CMK (cell line): ENCODE results near the gene LMAN2L.

Experiments used
- DNase-seq: peaks from one replicate; pipeline ENCODE4 v3.0.0-alpha.2; 2010; ENCODE audit warnings: low read depth

LMAN2L gene

DNA sequence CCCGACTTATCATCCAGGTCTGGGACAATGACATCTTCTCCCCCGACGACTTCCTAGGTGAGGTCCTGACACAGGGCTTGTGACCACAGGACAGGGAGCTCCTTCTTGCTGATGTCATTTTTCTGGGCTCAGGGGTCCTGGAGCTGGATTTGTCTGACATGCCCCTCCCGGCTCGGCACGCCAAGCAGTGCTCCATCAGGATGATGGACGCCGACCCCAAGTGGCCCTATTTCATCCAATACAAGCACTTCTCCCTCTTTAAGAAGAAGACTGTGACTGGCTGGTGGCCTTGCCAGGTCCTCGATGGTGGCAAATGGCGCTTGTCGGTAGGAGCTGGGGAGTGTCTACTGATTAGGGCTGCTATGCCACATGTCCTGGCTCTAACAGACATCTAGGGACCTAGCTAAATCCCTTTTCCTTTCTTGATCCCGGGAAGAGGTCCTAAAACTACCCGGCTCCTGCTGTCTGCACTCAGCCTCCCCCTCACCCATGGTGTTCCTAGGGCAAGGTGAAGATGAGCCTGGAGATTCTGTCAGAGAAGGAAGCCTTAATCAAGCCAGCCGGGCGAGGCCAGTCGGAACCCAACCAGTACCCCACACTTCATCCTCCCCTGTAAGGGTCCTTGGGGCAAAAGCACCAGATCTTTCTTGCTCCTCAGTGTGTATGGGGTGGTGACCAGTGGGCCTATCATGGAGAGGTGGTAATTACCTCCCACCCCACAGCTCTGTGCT, 36.7 kb downstream of the LMAN2L start:
- no peak for DNase-seq

DNA sequence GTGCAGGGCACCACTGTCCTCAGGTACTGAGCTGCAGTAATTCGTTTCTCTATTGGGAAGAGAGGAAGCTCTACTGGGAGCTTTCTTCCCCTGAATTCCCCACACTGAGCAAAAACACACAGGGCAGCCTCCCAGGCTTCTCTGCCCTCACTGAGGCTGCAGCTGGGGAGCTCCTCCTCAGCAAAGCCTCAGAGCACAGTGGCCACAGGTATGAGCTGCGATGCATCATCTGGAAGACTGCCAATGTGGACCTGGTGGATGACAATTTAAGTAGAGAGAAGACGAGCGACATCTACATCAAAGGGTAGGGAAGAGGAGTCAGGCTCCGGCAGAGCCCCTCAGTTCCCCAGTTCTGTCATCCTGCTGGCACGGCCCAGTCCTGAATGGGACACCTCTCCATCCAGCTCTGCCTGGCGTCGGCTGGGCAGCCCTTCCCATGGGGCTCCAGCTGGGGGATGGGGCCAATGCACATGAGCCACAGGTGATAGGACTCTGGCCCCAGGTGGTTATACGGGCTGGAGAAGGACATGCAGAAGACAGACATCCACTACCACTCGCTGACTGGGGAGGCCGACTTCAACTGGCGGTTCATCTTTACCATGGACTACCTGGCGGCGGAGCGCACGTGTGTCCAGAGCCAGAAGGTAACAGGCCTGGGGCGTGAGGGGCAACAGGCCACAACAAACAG, 37.6 kb downstream of the LMAN2L start:
- DNase-seq = no peak

- DNase-seq = no peak
Measured at GRCh38 chr2:96701636-96702035, 38.2 kb downstream of the LMAN2L start.

- no peak for DNase-seq
Measured at GRCh38 chr2:96700086-96700485, 39.8 kb downstream of the LMAN2L start.

DNA sequence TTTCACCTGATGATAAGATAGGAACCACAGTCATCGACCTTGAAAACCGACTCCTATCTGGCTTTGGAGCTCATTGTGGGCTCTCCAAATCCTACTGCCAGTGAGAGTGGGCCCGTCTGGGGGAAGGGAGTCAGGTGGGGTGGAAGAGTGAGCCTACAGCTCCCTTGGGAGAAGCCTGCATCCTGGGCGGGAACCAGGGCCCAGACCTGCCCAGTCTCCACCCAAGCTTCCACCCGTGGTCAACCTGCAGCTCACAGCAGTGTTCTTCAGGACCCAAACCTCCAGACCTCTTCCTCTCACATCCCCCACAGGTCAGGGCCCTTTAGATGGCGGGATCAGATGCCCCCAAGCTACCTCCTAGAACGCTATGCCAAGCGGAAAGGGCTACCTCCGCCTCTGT, 40.2 kb downstream of the LMAN2L start:
- no peak for DNase-seq

DNA sequence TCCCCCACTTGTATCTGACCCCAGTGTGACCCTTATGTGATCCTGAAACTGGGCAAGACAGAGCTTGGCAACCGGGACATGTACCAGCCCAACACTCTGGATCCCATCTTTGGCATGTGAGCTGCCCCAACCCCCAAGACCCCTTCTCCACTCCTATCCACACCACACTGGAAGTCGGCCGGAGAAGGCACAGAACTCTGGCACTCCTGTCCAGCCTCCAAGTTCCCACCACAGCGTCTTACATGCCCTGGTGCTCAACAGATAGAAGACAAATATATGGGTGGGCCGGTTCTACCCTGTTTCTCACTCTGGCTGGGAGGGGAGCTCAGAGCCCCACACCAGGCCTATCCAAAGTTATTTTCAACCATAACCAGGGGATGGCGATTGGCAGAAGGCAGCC, 40.8 kb downstream of the LMAN2L start:
- no peak for DNase-seq

DNA sequence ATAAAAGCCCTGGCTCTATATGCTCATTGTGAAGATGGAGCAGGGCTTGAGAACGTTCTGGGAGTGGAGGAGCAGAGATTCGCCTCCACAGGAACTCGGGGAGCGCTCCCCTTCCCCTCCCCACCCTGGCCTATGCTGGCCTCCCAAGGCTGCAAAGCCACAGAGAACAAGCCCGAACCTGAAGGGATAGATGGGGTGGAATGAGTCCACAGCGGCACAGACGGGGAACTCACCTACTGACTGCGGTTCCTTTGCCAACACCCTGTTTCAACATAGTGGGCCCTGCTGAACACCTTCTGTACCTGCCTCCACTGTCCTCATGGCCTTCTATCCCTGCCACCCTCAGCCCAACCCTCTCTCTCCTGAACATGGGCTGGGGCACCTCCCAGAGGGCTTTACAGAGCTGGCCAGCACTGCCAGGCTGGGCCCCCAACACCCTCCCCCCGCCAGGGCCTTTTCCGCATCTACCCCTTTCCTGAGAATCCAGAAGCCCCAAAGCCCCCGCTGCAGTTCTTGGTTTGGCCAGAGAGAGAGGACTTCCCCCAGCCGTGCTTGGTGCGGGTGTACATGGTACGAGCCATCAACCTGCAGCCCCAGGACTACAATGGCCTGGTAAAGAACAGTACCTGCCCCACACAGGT, 41.5 kb downstream of the LMAN2L start:
- DNase-seq = no peak

DNA sequence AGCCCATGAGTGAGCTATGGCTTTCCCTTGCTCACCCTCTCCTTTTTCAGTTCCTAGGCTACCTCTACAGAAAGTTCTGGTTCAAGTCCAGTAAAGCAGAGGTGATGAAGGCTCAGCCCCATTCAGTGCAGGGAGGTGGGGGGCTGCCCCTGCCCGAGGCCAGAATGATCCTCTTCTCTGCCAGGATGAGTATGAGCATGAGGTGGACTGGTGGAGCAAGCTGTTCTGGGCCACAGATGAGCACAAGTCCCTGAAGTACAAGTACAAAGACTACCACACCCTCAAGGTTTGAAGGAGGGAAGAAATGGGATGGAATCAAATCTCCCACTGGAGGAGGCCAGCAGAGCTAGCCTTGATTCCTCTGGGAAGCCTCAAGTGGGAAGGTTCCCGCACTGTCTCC, 42.4 kb downstream of the LMAN2L start:
- DNase-seq = no peak

- no peak for DNase-seq
Measured at GRCh38 chr2:96695602-96696001, 44.3 kb downstream of the LMAN2L start.

- DNase-seq = no peak
Measured at GRCh38 chr2:96694816-96695455, 44.9 kb downstream of the LMAN2L start.

DNA sequence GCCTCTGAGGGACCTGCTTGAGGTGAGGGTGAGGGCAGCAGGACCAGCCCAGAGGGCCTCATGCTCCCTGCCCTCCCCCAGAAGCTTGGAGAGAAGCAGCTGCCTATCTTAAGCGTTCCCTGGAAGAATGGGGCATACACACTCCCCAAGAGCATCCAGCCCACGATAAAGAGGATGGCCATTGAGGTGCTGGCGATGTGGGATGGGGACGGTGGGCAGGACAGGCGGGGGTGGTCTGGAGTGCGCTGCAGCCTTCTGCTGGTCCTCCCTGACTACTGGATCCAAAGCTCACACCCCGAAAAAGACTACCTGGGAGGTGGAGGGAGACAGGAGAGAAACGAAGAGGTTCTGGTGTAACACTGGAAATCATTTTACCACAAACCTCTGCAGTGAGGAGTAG, 45.6 kb downstream of the LMAN2L start:
- no peak for DNase-seq

DNA sequence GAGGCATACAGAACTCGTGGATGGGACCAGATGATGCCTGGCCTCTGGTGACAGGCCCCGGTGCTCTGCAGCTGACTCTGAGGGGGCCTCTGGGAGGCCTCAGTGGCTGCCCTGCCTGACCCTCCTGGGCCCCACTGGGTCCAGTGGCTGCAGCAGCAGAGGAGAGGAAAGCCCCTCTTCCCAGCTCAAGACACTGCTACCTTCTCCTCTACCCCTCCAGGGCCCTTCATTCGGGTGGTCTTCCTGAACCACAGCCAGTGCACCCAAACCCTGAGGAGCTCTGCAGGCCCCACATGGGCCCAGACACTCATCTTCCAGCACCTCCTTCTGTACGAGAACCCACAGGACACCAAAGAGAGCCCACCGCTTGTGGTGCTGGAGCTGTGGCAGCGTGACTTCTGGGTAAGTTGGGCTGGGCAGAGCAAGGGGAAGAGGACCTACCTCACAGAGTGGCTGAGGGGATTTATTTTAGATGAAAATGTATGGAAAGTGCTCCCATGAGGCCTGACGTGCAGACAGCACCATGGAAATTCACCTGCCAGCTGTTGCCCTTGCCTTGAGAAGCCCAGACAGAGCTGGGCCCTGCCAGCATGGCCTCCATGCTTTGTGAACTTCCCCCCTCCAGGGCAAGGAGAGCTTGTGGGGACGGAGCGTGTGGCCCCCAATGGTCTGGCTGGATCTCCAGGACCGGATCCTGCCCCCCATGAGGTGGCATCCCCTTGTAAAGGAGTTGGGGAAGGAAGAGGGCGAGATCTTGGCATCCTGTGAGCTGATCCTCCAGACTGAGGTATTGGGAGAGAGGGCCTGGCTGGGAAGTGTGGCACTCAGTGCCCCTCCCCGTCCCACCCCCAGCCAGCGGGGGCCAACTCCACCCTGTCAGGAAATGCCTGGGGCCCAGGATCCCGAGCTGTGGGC, 46.3 kb downstream of the LMAN2L start:
- no peak for DNase-seq

GRCh38 chr2:96692094-96692971, 47.5 kb downstream of the LMAN2L start:
- DNase-seq = no peak

DNA sequence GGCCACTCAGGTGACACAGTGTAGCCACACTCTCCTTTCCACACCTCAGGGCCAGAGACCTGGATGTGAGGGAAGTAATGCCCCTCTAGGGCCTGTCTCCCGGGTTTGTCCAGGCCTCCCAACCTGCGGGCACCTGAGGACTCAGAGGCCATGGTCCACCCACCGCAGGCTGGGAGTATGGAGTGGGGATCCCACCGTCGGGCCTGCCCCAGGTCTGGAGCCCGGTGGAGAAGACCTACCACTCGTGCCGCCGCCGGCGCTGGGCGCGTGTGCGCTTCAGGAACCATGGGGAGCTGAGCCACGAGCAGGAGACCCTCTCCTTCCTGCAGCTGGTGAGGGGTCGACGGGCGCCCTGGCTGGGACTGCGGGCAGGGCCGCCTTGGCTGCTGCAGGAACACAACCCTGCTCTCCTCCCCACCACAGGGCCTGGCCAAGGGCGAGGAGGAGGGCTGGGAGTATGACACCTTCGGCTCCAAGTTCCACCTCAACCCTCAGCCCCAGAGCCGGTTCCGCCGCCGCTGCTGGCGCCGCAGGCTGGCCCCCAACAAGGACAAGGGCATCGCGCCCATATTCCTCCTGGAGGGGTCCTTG, 48.7 kb downstream of the LMAN2L start:
- no peak for DNase-seq

GRCh38 chr2:96690306-96691021, 49.4 kb downstream of the LMAN2L start:
- no peak for DNase-seq

DNA sequence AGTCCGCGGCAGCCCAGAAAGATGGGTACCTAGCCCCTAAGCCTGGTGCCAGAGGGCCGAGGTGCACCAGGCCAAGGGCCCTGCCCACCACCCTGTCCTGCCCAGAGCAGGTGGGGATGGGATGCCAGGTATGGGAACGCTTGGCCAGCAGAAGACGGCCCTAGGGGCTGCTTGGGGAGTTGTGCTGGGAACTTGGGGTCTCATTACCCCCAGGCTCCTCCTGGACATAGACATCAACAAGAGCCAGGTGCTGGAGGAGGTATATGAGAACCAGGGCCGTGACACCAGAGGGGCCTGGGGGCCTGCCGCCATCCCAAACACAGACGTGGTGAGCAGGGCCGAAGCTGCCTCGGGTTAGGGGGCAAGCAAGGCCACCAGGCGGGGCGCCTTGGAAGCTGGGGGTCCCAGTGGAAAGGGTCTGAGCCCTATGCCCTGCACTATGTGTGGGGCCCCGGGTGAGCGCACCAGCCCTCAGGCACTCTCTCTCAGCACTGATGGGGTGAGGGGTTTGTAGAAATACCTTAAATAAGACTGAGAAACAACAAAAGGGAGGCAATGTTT, 50.4 kb downstream of the LMAN2L start:
- no peak for DNase-seq

DNA sequence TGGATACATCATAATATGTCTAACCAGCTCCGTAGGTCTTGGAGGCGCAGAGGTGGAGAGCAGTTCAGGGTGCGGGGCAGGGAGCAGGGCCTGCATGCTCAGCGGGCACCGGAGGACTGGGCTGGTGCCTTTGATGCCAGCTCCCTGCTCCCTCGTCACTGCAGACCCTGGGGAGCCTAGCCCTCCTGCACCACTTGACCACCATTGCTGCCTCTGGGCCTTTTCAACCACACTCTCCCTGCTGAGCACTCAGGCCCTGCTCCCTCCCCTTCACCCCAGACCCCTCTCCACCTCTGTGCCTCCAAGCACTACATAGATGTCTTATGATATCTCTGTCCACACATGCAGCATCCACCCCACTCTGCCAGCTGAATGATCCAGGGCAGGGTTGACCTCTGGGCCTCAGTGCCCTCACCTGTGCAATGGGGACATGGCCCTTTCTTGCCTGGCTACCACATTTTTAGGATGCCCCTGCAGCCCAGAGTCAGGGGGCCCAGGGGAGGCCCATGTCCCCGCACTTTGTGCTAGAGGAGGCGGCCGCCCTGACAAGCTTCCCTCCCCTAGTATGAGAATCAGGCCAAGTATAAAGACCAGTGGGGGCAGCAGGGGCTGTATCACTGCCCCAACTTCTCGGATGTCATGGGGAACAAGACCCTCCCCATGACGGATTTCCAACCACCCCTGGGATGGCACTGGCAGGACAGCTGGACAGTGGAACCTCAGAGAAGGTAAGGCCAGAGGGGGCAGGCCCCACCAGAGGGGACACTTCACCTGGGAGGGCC, 51.0 kb downstream of the LMAN2L start:
- no peak for DNase-seq
